ENCODE data around the gene TMEM115. TPM values are rescaled to one million over a fixed set of nuclear protein-coding genes. Genes with fewer than 3 reads are reported as not detected.

TMEM115 gene
- total RNA-seq, 1 experiment from 2014 or later, result 31.9 TPM

DNA sequence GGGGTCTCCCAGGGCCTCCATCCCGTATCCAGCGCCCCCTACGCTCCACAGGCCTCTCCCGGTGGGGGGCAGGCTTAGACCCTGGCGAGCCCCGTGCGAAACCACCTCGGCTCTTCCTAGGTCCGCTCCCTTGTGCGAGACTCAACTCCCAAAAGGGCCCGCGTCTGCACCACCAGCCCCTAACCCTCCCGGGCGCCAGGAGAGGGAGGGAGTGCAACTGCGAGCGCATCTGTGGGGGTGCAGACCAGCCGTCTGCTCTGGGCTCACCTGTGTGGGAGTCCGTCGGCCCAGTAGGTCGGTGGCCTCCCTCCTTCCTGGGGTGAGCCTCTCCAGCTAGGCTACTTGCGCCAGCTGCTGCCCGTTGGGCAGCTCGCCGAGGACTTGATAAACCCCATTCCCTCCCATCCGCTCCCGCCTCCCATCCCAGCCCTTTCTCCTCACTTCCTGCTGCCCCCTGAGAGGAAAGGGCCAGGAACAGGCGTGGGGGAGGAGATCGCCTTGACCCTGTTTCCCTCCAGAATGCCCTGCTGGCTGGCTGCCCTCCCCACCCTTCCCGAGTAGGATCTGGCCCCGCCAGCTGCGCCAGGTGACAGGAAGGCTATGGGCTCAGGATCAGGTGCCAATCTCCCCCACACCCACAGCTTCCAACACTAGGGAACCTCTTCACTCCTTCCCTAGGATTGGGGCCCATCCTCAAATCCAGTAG, 36.8 kb downstream of the TMEM115 start, which contains the start of gene HYAL2:
Gene HYAL2, minus strand, starts transcription at position 360 of the 706 bp plus-strand sequence. CDS start 2,256 bp downstream, outside the sequence.
- ChIA-PET POLR2A (interaction anchor here (1.8 to 5.0 kb wide), 2 partner anchors 15 to 30 kb away, joined by 4 to 22 read pairs; partner anchors contain the start of gene IFRD2), CTCF (interaction anchor here (0.7 to 3.9 kb wide), 9 partner anchors 8 to 56 kb away, joined by 3 to 38 read pairs (median 10); partner anchors contain the start of genes HYAL1, HYAL3, IFRD2 and NAA80)
- Mint-ChIP-seq H3K36me3 (ENCODE audit: insufficient read depth, unreplicated experiment) (no peaks in the 10 kb centered on the region), H3K27ac (ENCODE audit: low read depth, unreplicated experiment) (peak within 1 kb of the TSS; percentile 98), H3K9me3 (ENCODE audit: unreplicated experiment) (no peaks in the 10 kb centered on the region), H3K27me3 (ENCODE audit: insufficient read depth, unreplicated experiment) (no peaks in the 10 kb centered on the region), H3K4me3 (ENCODE audit: unreplicated experiment) (peak within 1 kb of the TSS; percentile 80), H3K4me1 (ENCODE audit: insufficient read depth, unreplicated experiment) (peaks cover 7% of the 10 kb centered on the region)
- intact Hi-C loops (cut with micrococcal nuclease), result no loop called here
- no peak for TF ChIP-seq CTCF (IDR thresholded peaks at IDR 0.05; ENCODE audit: unreplicated experiment)
- BruUV-seq (replicated peaks), result no TSS peak
- no peak for DNase-seq (ENCODE audit: unreplicated experiment)

DNA sequence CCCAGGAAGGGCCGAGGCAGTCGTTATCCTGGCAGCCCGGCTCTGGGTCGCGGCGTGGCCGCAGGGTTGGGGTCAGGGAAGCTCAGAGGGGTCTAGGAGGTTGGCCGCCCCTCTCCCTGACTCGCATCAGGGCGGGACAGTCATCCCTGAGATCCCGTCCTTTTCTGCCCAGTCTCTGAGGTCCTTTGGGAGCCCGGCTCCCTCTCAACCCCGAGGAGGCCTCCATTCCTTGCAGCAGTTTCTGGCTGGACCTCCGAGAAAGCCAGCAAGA, 37.3 kb downstream of the TMEM115 start:
- Mint-ChIP-seq H3K4me1 (ENCODE audit: insufficient read depth, unreplicated experiment) (peaks cover 12% of the 10 kb centered on the region), H3K27ac (ENCODE audit: low read depth, unreplicated experiment) (no peak overlapping the region), H3K9me3 (ENCODE audit: unreplicated experiment) (no peaks in the 10 kb centered on the region), H3K4me3 (ENCODE audit: unreplicated experiment) (no peak overlapping the region), H3K27me3 (ENCODE audit: insufficient read depth, unreplicated experiment) (no peaks in the 10 kb centered on the region), H3K36me3 (ENCODE audit: insufficient read depth, unreplicated experiment) (no peaks in the 10 kb centered on the region)
- DNase-seq (ENCODE audit: unreplicated experiment), result no peak
- ChIA-PET POLR2A (interaction anchor here (0.6 to 5.0 kb wide), 5 partner anchors 14 to 1670 kb away, joined by 3 to 25 read pairs (median 5); partner anchors contain the start of genes HYAL3, IFRD2 and NAA80), CTCF (interaction anchor here (0.9 to 3.9 kb wide), 4 partner anchors 7 to 56 kb away, joined by 3 to 38 read pairs (median 26); partner anchors contain the start of genes HYAL3, IFRD2 and NAA80)
- intact Hi-C loops (cut with micrococcal nuclease), result no loop called here
- no peak for TF ChIP-seq CTCF (IDR thresholded peaks at IDR 0.05; ENCODE audit: unreplicated experiment)
- no TSS peak for BruUV-seq (replicated peaks)

DNA sequence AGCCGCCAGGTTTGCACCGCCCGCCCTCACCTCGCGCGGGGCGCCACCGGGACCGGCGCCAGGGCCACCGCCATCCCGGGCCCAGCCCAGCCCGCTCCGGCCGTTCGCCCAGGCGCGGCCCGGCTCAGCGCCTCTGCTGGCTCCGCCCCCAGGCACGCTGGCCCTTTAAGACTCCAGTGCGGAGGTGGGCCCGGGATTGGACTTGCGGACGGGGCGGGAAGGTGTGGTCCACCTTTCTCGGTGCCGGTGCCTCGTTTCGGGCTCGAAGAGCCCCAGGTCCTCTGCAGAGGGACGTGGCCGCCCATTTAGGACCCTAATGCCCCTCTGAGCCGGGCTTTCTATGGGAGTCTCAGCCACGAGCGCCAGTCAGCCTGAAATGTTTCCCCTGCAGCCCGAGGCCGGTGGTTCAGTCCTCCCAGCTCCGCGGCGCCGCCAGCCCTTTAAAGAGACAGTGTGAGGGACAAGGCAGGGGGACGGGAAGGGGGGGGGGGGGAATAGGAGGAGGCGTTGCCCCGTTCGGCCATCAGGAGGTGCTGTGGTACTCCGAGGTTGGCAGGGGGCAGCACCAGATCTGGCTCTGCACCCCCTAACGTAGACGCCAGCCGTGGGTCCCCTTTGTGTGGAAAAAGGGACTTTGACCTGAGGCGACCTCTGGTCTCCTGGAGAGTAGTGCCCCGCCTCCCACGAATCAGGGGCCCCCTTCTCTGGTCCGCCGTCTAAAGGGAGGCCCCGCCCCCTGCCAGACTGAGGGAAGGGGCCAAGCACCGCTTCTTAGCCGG, 37.8 kb downstream of the TMEM115 start:
- POLR2A ChIA-PET, result interaction anchor here (0.6 to 5.0 kb wide), 6 partner anchors 15 to 1671 kb away, joined by 3 to 25 read pairs (median 8); partner anchors contain the start of genes HYAL3, IFRD2 and NAA80
- intact Hi-C loops (cut with micrococcal nuclease), result loop anchor here (1.0 kb wide), 1 partner anchor 22 kb away; the partner anchor contains the start of genes HYAL3 and NAA80
- H3K36me3 Mint-ChIP-seq (ENCODE audit: insufficient read depth, unreplicated experiment), result peaks cover under 1% of the 10 kb centered on the region
- BruUV-seq (replicated peaks), result no TSS peak
- no peaks in the 10 kb centered on the region for H3K27me3 Mint-ChIP-seq (ENCODE audit: insufficient read depth, unreplicated experiment)
- CTCF ChIA-PET, result interaction anchor here (0.6 to 3.9 kb wide), 7 partner anchors 19 to 1179 kb away, joined by 3 to 38 read pairs (median 3); partner anchors contain the start of genes HYAL3, IFRD2 and NAA80
- peak; percentile 38 for TF ChIP-seq CTCF (IDR thresholded peaks at IDR 0.05; ENCODE audit: unreplicated experiment)
- peak; percentile 89 for DNase-seq (ENCODE audit: unreplicated experiment)
- H3K4me1 Mint-ChIP-seq (ENCODE audit: insufficient read depth, unreplicated experiment), result peaks cover 17% of the 10 kb centered on the region
- H3K27ac Mint-ChIP-seq (ENCODE audit: low read depth, unreplicated experiment), result peak overlapping the region; percentile 98
- H3K4me3 Mint-ChIP-seq (ENCODE audit: unreplicated experiment), result peak overlapping the region; percentile 80
- no peaks in the 10 kb centered on the region for H3K9me3 Mint-ChIP-seq (ENCODE audit: unreplicated experiment)
